ENCODE measurements around the gene NID2.

NID2 gene

GRCh38 chr14:52068615-52069306 lies at the start of gene NID2:
Gene NID2 (minus strand): TSS chr14:52069059. CDS start chr14:52068994, 65 bp downstream.
- DNase-seq, result peak; percentile 92

DNA sequence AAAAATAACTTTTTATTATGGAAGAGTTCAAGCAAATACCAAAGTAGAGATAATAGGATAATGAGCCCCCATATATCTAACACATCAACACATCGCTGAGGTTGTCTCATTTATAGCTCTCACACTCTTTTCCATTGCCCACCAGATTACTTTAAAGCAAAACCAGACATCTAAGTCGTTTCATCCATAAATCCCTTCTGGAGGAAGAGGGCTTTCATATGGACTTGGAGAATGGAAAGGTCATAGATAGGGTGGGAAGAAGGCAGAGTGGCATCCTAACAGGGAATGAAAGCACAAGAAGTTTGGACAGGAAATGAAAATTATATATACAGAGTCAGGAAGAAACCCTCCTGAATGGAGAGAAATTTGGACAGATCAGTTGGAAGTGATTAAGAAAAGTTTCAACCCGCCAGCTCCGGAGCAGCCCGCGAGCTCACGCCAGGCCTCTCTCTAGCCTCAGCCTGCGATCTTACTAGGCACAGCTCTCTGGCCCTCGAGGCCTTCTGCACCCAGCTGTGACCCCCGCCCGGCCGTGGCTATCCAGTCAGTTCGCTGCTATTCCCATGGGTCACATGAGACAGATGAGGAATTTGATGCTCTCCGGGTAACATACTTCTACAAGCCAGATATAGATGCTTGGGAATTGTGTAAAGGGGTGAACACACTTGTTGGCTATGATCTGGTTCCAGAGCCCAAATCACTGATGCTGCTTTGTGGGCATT lies 48.4 kb upstream of the NID2 start:
- DNase-seq, result no peak

DNA sequence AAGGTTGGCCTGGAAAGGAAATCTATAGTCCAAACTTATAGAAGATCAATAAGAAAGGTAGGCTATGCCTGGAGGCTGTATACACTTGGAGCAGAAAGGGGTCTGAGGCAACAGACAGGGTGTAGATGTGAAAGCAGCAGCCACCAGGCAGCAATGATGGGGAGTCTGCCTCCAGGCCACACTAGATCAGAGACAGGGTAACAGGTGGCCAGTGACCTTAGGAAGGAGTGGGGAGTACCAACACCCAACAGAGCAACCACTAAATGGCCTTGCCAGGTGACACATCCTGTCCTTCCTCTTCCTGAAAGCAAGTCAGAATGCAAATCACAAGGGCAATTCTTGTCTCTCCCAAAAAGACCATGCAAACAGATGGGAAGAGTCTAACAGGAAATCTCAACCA lies 46.4 kb upstream of the NID2 start:
- DNase-seq, result no peak

DNA sequence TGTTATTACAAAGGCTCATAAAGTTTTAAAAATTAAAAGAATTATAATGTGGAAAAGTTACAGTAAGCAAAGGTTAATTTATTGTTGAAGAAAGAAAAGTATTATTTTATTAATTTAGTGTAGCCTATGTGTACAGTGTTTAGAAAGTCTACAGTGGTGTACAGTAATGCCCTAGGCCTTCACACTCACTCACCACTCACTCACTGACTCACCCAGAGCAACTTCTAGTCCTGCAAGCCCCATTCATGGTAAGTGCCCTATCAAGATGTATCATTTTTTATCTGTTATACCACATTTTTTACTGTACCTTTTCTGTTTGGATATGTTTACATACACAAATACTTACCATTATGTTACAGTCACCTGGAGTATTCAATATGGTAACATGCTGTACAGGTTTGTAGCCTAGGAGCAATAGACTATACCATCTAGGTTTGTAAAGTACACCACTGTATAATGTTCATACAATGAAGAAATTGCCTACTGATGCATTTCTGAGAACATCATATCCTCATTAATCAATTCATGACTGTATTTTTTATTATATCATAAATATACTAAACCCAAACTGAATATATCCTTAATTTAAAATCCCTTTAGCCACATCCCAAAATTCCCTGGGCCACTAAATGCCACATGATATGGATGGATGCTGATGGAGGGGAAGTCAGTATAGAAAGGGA lies 43.6 kb upstream of the NID2 start:
- no peak for DNase-seq

DNA sequence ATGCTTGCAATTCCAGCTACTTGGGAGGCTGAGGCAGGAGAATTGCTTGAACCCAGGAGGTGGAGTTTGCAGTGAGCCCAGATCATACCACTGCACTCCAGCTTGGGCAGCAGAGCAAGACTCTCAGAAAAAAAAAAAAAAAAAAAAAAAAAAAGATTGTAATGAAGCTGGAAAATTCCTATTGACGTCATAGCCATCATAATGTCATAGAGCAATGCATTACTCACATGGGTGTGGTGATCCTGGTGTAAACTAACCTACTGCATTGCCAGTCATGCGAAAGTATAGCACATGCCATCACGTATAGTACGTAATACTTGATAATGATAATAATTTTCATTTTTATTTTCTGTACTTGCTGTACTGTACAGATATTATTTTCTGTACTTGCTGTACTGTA lies 42.7 kb upstream of the NID2 start:
- DNase-seq, result no peak

DNA sequence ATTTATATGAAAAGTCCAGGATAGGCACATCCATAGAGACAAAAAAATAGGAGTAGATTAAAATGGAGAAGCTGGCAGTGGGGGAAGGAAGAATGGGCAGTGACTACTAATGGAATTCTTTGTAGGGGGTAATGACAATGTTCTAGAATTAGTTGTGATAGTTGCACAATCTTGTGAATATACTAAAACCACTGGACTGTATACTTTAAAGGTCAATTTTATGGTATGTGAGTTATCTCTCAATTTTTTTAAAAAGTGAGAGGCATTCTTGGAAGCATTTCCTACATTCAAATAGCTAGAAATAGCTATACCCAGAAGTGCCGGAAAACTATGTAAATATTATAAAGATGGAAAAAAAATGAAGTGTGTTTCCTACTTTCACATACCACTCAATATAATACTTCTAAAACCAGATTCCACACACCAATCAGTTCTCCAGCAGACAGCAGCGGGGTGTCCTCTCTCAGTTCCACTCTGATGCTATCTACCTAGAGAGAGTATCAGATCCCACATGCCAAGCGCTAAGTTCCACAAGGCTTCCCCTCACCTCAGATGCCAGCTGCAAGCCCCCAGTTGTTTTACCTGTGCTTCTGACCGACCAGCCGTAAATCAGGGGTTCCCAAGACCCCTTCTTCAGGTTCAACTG lies 41.7 kb upstream of the NID2 start:
- no peak for DNase-seq

GRCh38 chr14:52108823-52109222 lies 40.0 kb upstream of the NID2 start:
- DNase-seq, result no peak

- no peak for DNase-seq
These were observed 38.0 kb upstream of the NID2 start for GRCh38 chr14:52106840-52107239.

DNA sequence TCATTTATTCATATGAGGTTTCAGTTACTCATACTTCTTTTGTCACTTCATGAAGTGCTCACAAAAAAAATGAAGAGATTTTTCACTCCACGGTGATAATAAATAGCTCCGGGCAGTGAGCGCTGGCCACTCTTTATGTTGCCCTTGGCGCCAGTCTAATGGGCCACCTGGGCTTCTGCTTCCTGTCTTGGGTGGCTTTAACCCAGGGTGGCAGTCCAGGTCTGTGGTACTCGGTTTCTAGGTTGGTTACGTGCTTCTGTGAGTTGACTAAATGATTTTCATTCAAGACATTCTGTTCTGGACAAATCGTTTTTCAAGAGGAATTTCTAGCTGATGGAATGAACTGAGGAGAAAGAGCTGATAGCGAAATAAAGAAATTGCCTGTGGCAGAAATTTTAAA lies 34.6 kb upstream of the NID2 start:
- no peak for DNase-seq

GRCh38 chr14:52095794-52096193 lies 26.9 kb upstream of the NID2 start:
- DNase-seq, result no peak

DNA sequence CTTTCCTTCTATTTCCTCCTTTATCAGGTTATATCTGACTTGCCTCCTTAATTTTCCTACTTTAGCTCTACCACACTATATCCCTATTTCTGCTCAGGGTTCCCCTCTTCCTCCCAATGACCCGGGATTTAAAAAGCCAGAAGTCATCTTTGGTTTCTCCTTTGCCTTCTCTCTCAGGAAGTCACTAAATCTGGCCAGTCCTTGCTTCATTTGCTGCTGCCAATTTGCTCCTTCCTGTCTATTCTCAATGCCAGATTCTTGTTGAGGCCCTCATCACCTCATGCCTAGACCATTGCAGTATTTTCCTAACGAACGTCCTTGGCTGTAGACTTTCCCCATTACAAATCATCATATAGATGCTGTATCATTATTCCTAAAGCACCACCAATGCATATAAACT lies 26.5 kb upstream of the NID2 start:
- no peak for DNase-seq

DNA sequence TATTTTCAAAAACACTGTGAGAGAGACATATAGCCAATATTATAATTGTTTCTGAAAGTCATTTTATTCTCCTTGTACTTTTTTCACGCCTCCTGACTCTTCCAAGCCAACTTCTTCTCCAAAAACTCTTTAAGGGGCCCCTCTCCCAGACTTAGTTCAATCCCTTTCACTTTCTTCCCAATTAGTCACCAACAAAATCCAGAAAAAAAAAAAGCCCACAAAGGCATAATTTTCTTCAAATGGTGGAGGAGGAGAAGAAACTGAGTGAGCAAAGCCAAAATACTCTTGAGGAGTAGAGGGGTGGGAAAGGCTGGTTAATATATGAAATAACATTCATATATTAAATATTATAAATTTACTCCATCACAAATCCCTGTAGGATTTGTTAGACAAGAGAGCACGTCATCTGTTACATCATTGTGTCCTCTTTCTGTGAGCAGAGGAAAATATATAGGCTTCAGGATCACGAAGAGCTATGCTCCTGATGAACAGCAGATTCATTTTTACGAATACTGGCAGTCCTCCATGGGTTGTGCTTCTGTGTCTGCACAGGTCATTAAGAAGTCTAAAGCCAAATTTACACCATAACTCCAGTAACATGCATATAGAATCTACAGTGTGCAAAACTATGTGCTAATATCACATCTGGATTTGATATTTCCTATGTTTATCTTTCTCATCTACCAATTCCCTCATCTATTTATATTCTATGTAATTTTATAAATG lies 25.9 kb upstream of the NID2 start:
- DNase-seq, result no peak

GRCh38 chr14:52091928-52092327 lies 23.1 kb upstream of the NID2 start:
- no peak for DNase-seq

DNA sequence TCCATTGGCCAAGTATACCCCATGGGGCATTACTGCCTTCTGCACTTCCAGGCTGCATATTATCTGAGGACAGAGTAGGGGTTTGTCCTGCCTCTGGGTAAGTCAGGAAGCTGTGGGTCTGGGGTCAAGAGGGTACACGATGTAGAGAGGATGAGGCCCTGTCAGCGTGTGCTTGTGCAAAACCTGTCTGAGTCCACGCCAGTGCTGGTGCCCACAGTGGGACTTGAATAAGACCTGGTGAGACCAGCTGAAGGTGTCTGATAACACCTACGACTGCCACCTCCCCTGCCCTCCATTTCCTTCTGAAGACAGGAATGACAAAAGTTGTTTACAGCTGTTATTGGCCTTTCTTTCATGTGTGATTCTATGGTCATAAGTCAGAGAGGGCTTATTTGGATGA lies 22.1 kb upstream of the NID2 start:
- no peak for DNase-seq

GRCh38 chr14:52089218-52089617 lies 20.4 kb upstream of the NID2 start:
- DNase-seq, result no peak

GRCh38 chr14:52086711-52087110 lies 17.9 kb upstream of the NID2 start:
- no peak for DNase-seq

DNA sequence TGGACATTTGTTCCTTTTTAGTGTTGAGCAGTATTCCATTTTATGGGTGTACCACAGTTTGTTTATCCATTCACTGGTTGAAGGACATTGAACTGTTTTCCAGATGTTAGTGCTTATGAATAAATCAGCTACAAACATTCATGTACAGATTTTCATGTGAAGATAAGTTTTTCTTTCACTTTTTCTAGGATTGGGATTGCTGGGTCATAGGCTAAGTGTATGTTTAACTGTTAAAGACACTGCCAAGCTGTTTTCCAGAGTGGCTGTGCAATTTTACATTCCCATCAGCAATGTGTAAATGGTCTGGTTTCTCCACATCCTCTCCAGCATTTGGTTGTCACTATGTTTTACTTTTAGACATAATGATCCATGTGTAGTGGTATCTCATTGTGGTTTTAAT lies 14.0 kb upstream of the NID2 start:
- no peak for DNase-seq

DNA sequence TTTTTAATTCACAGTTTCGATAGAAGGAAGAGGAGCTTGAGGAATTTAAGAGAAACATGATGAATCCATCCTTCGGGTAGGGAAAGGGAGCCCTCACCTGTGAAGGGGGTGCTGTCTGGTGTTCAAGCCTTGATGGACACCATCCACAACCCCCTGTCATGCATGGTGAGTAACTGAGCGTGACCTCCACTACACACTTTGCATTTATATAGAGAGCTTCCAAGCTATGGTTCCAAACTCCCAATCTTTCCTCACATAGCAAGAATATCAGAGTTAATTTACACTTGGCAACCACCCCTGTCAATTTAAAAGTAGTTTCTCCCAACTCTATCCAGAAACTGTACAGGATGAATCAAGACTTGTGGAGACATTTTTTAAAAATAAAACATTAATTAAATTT lies 13.1 kb upstream of the NID2 start:
- DNase-seq, result no peak

DNA sequence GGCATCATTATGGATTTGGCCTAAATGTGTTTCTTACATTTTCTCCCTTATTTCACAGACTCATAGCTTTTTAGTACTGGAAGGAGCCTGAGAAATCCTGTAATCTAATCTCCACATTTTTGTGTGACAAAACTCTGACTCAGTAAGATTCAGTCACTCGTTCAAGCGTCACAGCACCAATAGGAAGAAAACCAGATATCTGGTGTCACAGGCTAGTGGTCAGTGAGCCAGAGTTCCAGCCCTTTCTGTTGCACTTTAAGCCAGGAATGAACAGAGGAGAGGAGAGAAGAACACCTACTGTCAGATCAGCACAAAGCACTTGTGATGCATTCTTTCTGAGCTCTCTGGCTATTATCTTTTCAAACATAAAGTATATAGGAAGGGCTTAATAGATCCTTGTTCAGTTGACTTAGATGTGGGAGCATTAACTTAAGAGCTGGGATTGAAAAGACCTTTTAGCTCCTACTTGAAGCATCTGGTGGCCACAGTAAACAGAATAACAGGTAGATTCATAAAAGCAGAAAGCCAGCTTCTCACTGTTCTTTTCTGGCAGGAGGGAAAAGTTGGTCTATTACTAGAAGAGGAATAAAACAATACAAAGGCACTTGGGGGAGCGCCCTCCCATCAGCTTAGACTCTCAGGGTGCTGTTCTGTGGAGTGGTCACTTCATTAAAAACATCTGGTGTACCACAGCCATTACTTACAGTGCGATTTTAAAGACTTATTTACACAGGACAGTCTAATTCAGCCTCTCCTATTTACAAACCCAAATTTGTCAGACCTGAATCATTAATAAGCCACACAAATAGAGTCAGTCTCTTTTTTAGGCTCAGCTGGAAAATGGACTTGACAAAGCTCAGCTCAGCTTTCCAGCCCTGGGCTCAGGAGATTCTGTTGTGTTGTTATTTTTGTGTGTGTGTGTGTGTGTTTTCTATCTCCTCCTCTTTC lies 12.2 kb upstream of the NID2 start:
- DNase-seq, result peak; percentile 58

DNA sequence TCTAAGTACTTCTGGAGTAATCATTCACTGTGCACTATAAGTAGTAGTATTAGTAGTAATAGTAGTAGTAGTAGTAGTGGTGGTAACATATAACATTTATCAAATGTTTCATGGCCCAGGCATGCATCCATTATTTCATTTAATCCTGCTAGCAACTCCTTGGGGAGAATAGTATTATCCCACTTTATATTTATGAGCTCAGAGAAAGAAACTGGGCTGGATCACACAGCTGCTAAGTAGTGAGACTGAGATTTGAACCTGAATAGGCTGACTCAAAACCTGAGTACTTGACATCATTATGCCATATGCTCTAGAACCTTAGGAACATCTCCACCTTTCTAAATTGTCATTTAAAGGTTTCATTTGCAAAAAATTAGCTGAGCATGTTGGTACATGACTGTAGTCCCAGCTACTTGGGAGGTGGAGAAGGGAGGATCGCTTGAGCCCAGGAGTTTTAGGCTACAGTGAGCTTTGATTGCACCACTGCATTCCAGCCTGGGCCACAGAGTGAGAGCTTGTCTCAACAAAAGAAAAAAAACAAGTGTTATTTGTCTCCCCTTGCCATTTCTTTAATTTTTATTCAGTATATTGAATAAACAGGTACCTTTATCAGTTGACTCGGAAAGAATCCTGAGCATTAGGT lies 11.4 kb upstream of the NID2 start:
- DNase-seq, result no peak

DNA sequence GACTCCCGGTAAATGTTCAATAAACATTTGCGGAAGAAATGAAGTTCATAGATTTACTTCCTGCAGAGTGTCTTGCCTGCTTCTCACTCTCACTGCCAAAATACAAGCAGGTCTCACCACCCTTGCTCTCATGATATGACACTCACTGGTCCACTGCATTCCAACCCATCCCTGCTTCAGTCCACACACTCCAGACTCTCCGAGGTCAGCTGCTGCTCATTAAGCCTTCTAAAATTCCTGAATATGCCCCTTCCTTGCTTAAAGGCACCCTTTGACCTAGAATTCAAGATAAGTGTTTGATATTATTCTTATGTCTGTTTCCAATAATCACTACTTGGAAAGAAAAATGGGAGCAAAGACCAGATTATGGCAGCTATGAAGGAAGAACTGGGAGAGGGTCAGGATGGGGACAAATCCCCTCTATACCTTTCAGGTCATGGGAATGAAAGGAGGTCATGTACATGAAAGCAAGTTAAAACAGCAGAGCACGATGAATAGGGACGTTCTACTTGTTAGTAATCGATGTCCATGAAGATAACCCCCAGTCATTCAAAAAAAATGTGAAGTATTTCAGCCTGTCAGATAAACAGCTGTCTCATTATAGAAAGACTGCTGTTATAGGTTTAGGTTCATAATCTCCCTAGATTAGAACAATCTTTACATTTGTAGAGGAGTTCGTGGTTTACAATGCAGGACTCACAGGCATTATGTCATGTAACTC lies 10.5 kb upstream of the NID2 start:
- no peak for DNase-seq
